ENCODE data around the gene SEPTIN5. TPM values are rescaled to one million over a fixed set of nuclear protein-coding genes. Genes with fewer than 3 reads are reported as not detected.
A peak's percentile ranks its signal among the peaks of the same experiment; 100 is the strongest.

Gene SEPTIN5
- total RNA-seq, 3 donors from 2014 or later (not counting 1 experiment from before 2014, with no cell fraction given), result 0.52 to 4.5 (median 1.9) TPM

- no peak overlapping the region for H3K4me3 ChIP-seq (ENCODE audit: low read length)
- TF ChIP-seq CTCF (IDR thresholded peaks at IDR 0.05), result no peak
- DNase-seq, result no peak
- intact Hi-C loops (cut with micrococcal nuclease), result no loop called here
- 74% methylated on average over 9 of the region's 9 CpGs for WGBS (ENCODE audit: insufficient coverage)
- no peak for ATAC-seq
- H3K4me1 ChIP-seq (ENCODE audit: control insufficient read depth, insufficient read depth, low read length), result peaks cover 13% of the 10 kb centered on the region
- H3K27ac ChIP-seq (ENCODE audit: low read length), result no peak overlapping the region
- Mint-ChIP-seq H3K4me1 (peaks cover 0 to 11% of the 10 kb centered on the region in 2 donors), H3K4me3 (no peak overlapping the region), H3K27me3 (ENCODE audit: low read depth in 2 of 2) (peaks cover 8 to 15% of the 10 kb centered on the region in 2 donors), H3K36me3 (no peaks in the 10 kb centered on the region), H3K27ac (no peak overlapping the region), H3K9me3 (no peaks in the 10 kb centered on the region)
- no peaks in the 10 kb centered on the region for H3K36me3 ChIP-seq (ENCODE audit: control insufficient read depth, insufficient read depth, low read length)
- H3K9me3 ChIP-seq (ENCODE audit: control insufficient read depth, insufficient read depth, low read length), result no peaks in the 10 kb centered on the region
- H3K27me3 ChIP-seq (ENCODE audit: control insufficient read depth, insufficient read depth, low read length), result peaks cover 6% of the 10 kb centered on the region
Observed at GRCh38 chr22:19729507-19729906, 15.2 kb downstream of the SEPTIN5 start.

- Histone ChIP-seq H3K4me3 (ENCODE audit: low read length) (no peak overlapping the region), H3K27ac (ENCODE audit: low read length) (no peak overlapping the region), H3K27me3 (ENCODE audit: control insufficient read depth, insufficient read depth, low read length) (peaks cover 2% of the 10 kb centered on the region), H3K4me1 (ENCODE audit: control insufficient read depth, insufficient read depth, low read length) (peaks cover 10% of the 10 kb centered on the region), H3K9me3 (ENCODE audit: control insufficient read depth, insufficient read depth, low read length) (no peaks in the 10 kb centered on the region), H3K36me3 (ENCODE audit: control insufficient read depth, insufficient read depth, low read length) (no peaks in the 10 kb centered on the region)
- peaks cover 3 to 12% of the 10 kb centered on the region in 2 donors for H3K27me3 Mint-ChIP-seq (ENCODE audit: low read depth in 2 of 2)
- ATAC-seq, result peak; percentile 8 to 13 (median 11)
- intact Hi-C loops (cut with micrococcal nuclease), result loop anchor here (1.0 kb wide), 1 partner anchor 180 kb away; no protein-coding TSS in a partner anchor
- no peak overlapping the region for H3K4me3 Mint-ChIP-seq
- peaks cover 0 to 7% of the 10 kb centered on the region in 2 donors for H3K4me1 Mint-ChIP-seq
- 94% methylated on average over 8 of the region's 8 CpGs for WGBS (ENCODE audit: insufficient coverage)
- DNase-seq, result no peak
- no peaks in the 10 kb centered on the region for H3K36me3 Mint-ChIP-seq
- no peaks in the 10 kb centered on the region for H3K9me3 Mint-ChIP-seq
- peak overlapping the region in 1 of 2 donors; percentile 26 for H3K27ac Mint-ChIP-seq
- no peak for TF ChIP-seq CTCF (IDR thresholded peaks at IDR 0.05)
Observed at GRCh38 chr22:19730198-19730597, 15.9 kb downstream of the SEPTIN5 start.

- Histone ChIP-seq H3K27me3 (ENCODE audit: control insufficient read depth, insufficient read depth, low read length) (peaks cover 2% of the 10 kb centered on the region), H3K9me3 (ENCODE audit: control insufficient read depth, insufficient read depth, low read length) (no peaks in the 10 kb centered on the region), H3K27ac (ENCODE audit: low read length) (no peak overlapping the region), H3K4me3 (ENCODE audit: low read length) (peak overlapping the region; percentile 20), H3K36me3 (ENCODE audit: control insufficient read depth, insufficient read depth, low read length) (no peaks in the 10 kb centered on the region), H3K4me1 (ENCODE audit: control insufficient read depth, insufficient read depth, low read length) (peaks cover 10% of the 10 kb centered on the region)
- Mint-ChIP-seq H3K9me3 (no peaks in the 10 kb centered on the region), H3K4me3 (peak overlapping the region; percentile 87), H3K4me1 (peaks cover 0 to 6% of the 10 kb centered on the region in 2 donors), H3K27me3 (ENCODE audit: low read depth in 2 of 2) (peaks cover 0 to 8% of the 10 kb centered on the region in 2 donors), H3K36me3 (no peaks in the 10 kb centered on the region), H3K27ac (peak overlapping the region in 1 of 2 donors; percentile 26)
- ATAC-seq (peak; percentile 87 to 98 (median 94)), DNase-seq (peak; percentile 83 to 88)
- 7% methylated on average over 48 of the region's 48 CpGs for WGBS (ENCODE audit: insufficient coverage)
- peak; percentile 97 for TF ChIP-seq CTCF (IDR thresholded peaks at IDR 0.05)
- intact Hi-C loops (cut with micrococcal nuclease), result loop anchor here (1.0 kb wide), 1 partner anchor 179 kb away; no protein-coding TSS in a partner anchor
Observed at GRCh38 chr22:19730655-19731360, 16.5 kb downstream of the SEPTIN5 start.

Measured in natural killer cell (primary cell).